Bronchus fibroblast of lung (primary cell): ENCODE data around the gene GOLIM4. TPM values are rescaled to one million over a fixed set of nuclear protein-coding genes. Genes with fewer than 3 reads are reported as not detected.

Experiments
- total RNA-seq: library from RNA; depleted of rRNA; stranded (reverse); fragments of >200 nt; gene quantifications from 2 replicates; pipeline ENCODE4 v1.2.3, GENCODE V29; 2015

Gene GOLIM4, protein sequence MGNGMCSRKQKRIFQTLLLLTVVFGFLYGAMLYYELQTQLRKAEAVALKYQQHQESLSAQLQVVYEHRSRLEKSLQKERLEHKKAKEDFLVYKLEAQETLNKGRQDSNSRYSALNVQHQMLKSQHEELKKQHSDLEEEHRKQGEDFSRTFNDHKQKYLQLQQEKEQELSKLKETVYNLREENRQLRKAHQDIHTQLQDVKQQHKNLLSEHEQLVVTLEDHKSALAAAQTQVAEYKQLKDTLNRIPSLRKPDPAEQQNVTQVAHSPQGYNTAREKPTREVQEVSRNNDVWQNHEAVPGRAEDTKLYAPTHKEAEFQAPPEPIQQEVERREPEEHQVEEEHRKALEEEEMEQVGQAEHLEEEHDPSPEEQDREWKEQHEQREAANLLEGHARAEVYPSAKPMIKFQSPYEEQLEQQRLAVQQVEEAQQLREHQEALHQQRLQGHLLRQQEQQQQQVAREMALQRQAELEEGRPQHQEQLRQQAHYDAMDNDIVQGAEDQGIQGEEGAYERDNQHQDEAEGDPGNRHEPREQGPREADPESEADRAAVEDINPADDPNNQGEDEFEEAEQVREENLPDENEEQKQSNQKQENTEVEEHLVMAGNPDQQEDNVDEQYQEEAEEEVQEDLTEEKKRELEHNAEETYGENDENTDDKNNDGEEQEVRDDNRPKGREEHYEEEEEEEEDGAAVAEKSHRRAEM
- 26.5 and 29.4 TPM in 2 replicates for total RNA-seq

DNA sequence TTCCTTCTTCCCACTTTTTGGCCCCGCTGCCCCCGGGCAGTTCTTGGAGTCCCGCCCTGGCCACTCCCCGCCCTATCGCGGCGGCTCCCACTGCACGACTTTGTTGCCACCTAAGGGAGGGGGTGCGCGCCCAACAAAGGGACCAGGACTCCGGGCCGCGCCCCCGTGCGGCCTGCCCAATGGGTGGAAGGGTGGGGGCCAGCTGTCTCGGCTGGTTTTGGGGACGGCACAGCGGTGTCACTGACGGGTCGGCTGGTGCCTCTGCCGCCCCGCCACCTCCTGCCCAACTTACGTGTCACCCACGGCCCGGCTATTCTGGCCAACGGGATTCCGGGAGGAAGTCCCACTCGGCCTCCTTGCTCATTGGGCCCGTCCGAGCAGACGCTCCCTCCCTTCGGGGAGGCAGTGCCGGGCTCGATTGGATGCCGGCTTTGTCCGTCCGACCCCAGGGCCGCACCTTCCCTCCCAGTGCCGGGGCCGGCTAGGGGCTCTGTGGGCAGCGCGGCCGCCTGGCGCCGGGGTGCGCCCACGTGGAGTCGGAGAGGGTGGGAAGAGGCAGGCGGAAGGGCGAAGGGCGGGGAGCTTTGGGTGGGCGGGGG lies at the start of gene GOLIM4:
TSS of gene GOLIM4 (minus strand) at position 314 of the 599 bp plus-strand sequence. CDS start 639 bp downstream, outside the sequence.

